Islet of Langerhans (tissue), 1 donor: Measurements from ENCODE around the gene PCDHGB5.

ENCODE experiments used
- FAIRE-seq: peaks from one replicate; lab custom pipeline; 2011; peaks lifted over from hg19 to GRCh38; lab: Jason Lieb, UNC

The PCDHGB5 gene

DNA sequence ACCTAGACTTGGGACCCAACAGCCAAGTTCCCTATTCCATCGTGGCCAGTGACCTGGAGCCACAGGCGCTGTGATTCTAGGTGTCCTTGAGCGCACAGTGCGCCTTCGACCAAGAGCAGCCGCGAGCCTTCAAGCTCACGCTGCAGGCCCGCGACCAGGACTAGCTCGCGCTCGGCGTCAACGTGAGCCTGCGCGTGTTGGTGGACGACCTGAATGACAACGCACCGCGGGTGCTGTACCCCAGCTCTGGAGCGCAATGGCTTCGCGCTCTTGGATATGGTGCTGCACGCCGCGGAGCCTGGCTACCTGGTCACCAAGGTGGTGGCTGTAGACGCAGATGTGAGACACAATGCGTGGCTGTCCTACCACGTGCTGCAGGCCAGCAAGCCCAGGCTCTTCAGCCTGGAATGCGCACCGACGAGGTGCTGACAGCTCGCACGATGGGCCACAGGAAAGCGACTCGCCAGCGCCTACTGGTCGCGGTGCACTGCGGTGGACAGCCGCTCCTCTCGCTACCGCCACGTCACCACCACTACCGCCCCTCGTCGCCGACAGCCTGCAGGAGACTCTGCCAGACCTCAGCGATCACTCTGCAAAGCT lies 43.9 kb downstream of the PCDHGB5 start:
- FAIRE-seq, result no peak
